Left ventricle myocardium inferior (tissue), 1 donor: ENCODE results near the gene SMYD1. TPM values are rescaled to one million over a fixed set of nuclear protein-coding genes. Genes with fewer than 3 reads are reported as not detected.

Experiments
- DNase-seq: peaks from one replicate; pipeline ENCODE4 v3.0.0-alpha.2; 2020
- H3K27ac ChIP-seq: fragments of 200-600 bp; replicated peaks from 2 replicates; pipeline ENCODE4 v1.8.0; 2021
- H3K27me3 ChIP-seq: fragments of 200-600 bp; 2 replicates; pipeline ENCODE4 v1.8.0; 2021; ENCODE audit warnings: low read depth
- H3K36me3 ChIP-seq: fragments of 200-600 bp; 2 replicates; pipeline ENCODE4 v1.8.0; 2021
- H3K4me1 ChIP-seq: fragments of 200-600 bp; 2 replicates; pipeline ENCODE4 v1.8.0; 2021
- H3K4me3 ChIP-seq: fragments of 200-600 bp; 2 replicates; pipeline ENCODE4 v1.8.0; 2021; ENCODE audit warnings: mild to moderate bottlenecking, moderate library complexity
- H3K9me3 ChIP-seq: fragments of 200-600 bp; replicated peaks from 2 replicates; pipeline ENCODE4 v1.8.0; 2021
- CTCF ChIP-seq: fragments of 200-600 bp; IDR thresholded peaks from 2 replicates; pipeline ENCODE4 v1.8.0; 2021; ENCODE audit warnings: antibody characterized with exemption, mild to moderate bottlenecking, borderline replicate concordance
- intact Hi-C: fragments of 100-400 bp; cut with micrococcal nuclease; formaldehyde crosslinking; loops from one replicate; pipeline ENCODE4 v1.11.0; 2022
- total RNA-seq: library from RNA; stranded (reverse); fragmentation: NEBNext Ultra II Directional; extraction: Animal tissue kit (Norgen Biotek cat#: 25700); gene quantifications from one replicate; pipeline ENCODE4 v1.2.1, GENCODE V29; 2021
- donor health status: DM: no; HTN: yes; CAD: no; lungs with severe emphysema.

SMYD1 gene
- total RNA-seq, 1 donor from 2014 or later: 389 TPM

- DNase-seq: no peak
- Histone ChIP-seq H3K4me3 (no peak overlapping the region), H3K36me3 (no peaks in the 10 kb centered on the region), H3K27ac (no peak overlapping the region), H3K4me1 (no peaks in the 10 kb centered on the region), H3K27me3 (no peaks in the 10 kb centered on the region), H3K9me3 (peaks cover 44% of the 10 kb centered on the region)
- no peak for TF ChIP-seq CTCF
- intact Hi-C loops: no loop called here
Observed at GRCh38 chr2:88144914-88145497, 77.4 kb downstream of the SMYD1 start.

DNA sequence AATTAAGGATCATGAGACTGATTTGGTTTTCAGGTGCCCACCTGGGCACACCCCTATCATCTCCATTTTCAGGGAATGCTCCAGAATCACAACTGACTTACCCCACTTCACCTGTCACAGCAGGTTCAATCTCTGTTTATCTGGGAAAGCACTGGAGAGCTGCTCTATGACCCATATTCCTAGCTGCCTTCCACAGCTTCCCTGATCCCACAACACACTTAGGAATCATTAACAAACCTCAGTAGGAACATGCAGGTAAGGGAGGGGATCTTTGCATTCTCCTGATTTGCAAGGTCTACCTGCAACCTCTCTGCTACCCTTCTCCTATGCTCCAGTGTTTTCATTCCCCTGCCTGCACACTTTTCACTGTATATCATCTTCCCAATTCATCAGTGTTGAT lies 79.0 kb downstream of the SMYD1 start:
- DNase-seq: no peak
- H3K9me3 ChIP-seq: peaks cover 42% of the 10 kb centered on the region
- intact Hi-C loops: no loop called here
- H3K36me3 ChIP-seq: no peaks in the 10 kb centered on the region
- no peaks in the 10 kb centered on the region for H3K4me1 ChIP-seq
- no peaks in the 10 kb centered on the region for H3K27me3 ChIP-seq
- no peak for TF ChIP-seq CTCF
- no peak overlapping the region for H3K4me3 ChIP-seq
- H3K27ac ChIP-seq: no peak overlapping the region

GRCh38 chr2:88147145-88147544 lies 79.5 kb downstream of the SMYD1 start:
- H3K4me1 ChIP-seq: no peaks in the 10 kb centered on the region
- no peak for DNase-seq
- peaks cover 42% of the 10 kb centered on the region for H3K9me3 ChIP-seq
- no peak for TF ChIP-seq CTCF
- no peaks in the 10 kb centered on the region for H3K27me3 ChIP-seq
- H3K36me3 ChIP-seq: no peaks in the 10 kb centered on the region
- no peak overlapping the region for H3K4me3 ChIP-seq
- no peak overlapping the region for H3K27ac ChIP-seq
- intact Hi-C loops: no loop called here

GRCh38 chr2:88148929-88149438 lies 81.4 kb downstream of the SMYD1 start:
- Histone ChIP-seq H3K4me1 (no peaks in the 10 kb centered on the region), H3K27me3 (no peaks in the 10 kb centered on the region), H3K27ac (no peak overlapping the region), H3K36me3 (no peaks in the 10 kb centered on the region), H3K4me3 (no peak overlapping the region), H3K9me3 (peaks cover 39% of the 10 kb centered on the region)
- no peak for DNase-seq
- no peak for TF ChIP-seq CTCF
- intact Hi-C loops: no loop called here

- H3K4me1 ChIP-seq: no peaks in the 10 kb centered on the region
- H3K36me3 ChIP-seq: no peaks in the 10 kb centered on the region
- H3K27ac ChIP-seq: no peak overlapping the region
- no peak for TF ChIP-seq CTCF
- intact Hi-C loops: no loop called here
- H3K4me3 ChIP-seq: no peak overlapping the region
- no peak for DNase-seq
- no peaks in the 10 kb centered on the region for H3K27me3 ChIP-seq
- no peaks in the 10 kb centered on the region for H3K9me3 ChIP-seq
Observed at GRCh38 chr2:88159481-88159880, 91.9 kb downstream of the SMYD1 start.
